Fibroblast of lung (primary cell): ENCODE data around the gene SHANK1. TPM values are rescaled to one million over a fixed set of nuclear protein-coding genes. Genes with fewer than 3 reads are reported as not detected.

Source experiments
- DNase-seq, 2 donors: peaks; one replicate each; pipeline versions ENCODE4 v3.0.0 to v3.0.0-alpha.2; 2010; ENCODE audit warnings: low read depth in 2 of 2
- H2AFZ ChIP-seq: 2 replicates; pipeline ENCODE4 v1.5.1; 2012; ENCODE audit warnings: low read length, control low read depth, inconsistent platforms
- H3K27ac ChIP-seq: 2 replicates; pipeline ENCODE4 v1.5.1; 2011; ENCODE audit warnings: low read length, control low read depth; ENCODE audit not compliant: insufficient read depth
- H3K27me3 ChIP-seq: 2 replicates; pipeline ENCODE4 v1.5.1; 2011; ENCODE audit warnings: mild to moderate bottlenecking, low read length; ENCODE audit not compliant: control insufficient read depth, insufficient read depth
- H3K36me3 ChIP-seq: 2 replicates; pipeline ENCODE4 v1.5.1; 2011; ENCODE audit warnings: low read length; ENCODE audit not compliant: control insufficient read depth, insufficient read depth
- H3K4me1 ChIP-seq: 2 replicates; pipeline ENCODE4 v1.5.1; 2011; ENCODE audit warnings: low read length; ENCODE audit not compliant: control insufficient read depth, insufficient read depth; ENCODE audit errors: extremely low read depth
- H3K4me2 ChIP-seq: 2 replicates; pipeline ENCODE4 v1.5.1; 2011; ENCODE audit warnings: low read length, control low read depth; ENCODE audit not compliant: insufficient read depth; ENCODE audit errors: extremely low read depth
- H3K4me3 ChIP-seq, 4 experiments: fragments of 200-600 bp in 1 of 4; sonication (generic) in 1 of 4; replicated peaks in 1 of 4; 2 replicates each; pipeline ENCODE4 v1.5.1; 2011 to 2016; ENCODE audit warnings: low read length in 4 of 4, low read depth in 3 of 4, mild to moderate bottlenecking in 3 of 4, control low read depth in 2 of 4, inconsistent platforms in 1 of 4, mixed read lengths in 1 of 4; ENCODE audit not compliant: insufficient read depth in 1 of 4; ENCODE audit errors: control extremely low read depth in 1 of 4
- H3K79me2 ChIP-seq: 2 replicates; pipeline ENCODE4 v1.5.1; 2012; ENCODE audit warnings: mild to moderate bottlenecking, low read length, inconsistent platforms; ENCODE audit not compliant: control insufficient read depth, insufficient read depth
- H3K9ac ChIP-seq: 2 replicates; pipeline ENCODE4 v1.5.1; 2011; ENCODE audit warnings: mild to moderate bottlenecking, low read length, control low read depth; ENCODE audit not compliant: insufficient read depth
- H3K9me3 ChIP-seq: 2 replicates; pipeline ENCODE4 v1.5.1; 2012; ENCODE audit warnings: low read depth, low read length; ENCODE audit not compliant: control insufficient read depth, insufficient read depth
- H4K20me1 ChIP-seq: 2 replicates; pipeline ENCODE4 v1.5.1; 2011; ENCODE audit warnings: low read length; ENCODE audit not compliant: control insufficient read depth, insufficient read depth; ENCODE audit errors: extremely low read depth
- EZH2 ChIP-seq: IDR thresholded peaks from 2 replicates; pipeline ENCODE4 v1.5.1; 2012; ENCODE audit warnings: low read length, control low read depth, mild to moderate bottlenecking; ENCODE audit errors: missing control alignments
- polyA plus RNA-seq, 2 donors: library from polyadenylated mRNA; depleted of rRNA in 1 of 2; stranded (reverse) in 1 of 2; unstranded in 1 of 2; fragments of >200 nt; gene quantifications; 2 replicates each; pipeline ENCODE4 v1.2.1, GENCODE V29; 2011 to 2012; ENCODE audit warnings: missing spikeins in 1 of 2
- total RNA-seq: library from RNA; depleted of rRNA; stranded (reverse); fragments of >200 nt; gene quantifications from 2 replicates; pipeline ENCODE4 v1.2.1, GENCODE V29; 2014
- TF ChIP-seq, protein P1 (sequence below), 2 donors: IDR thresholded peaks in 1 of 2; conservative IDR thresholded peaks in 1 of 2; 1 replicate in 1 of 2; 2 replicates in 1 of 2; pipeline ENCODE4 v1.5.1; 2011 to 2012; ENCODE audit warnings: low read length in 2 of 2, control low read depth in 1 of 2, inconsistent platforms in 1 of 2, low read depth in 1 of 2, mild to moderate bottlenecking in 1 of 2

The SHANK1 gene
- total and polyA plus RNA-seq, 2 donors (not counting 1 experiment from before 2014, with no cell fraction given), result 1.4 to 7.9 TPM

DNA sequence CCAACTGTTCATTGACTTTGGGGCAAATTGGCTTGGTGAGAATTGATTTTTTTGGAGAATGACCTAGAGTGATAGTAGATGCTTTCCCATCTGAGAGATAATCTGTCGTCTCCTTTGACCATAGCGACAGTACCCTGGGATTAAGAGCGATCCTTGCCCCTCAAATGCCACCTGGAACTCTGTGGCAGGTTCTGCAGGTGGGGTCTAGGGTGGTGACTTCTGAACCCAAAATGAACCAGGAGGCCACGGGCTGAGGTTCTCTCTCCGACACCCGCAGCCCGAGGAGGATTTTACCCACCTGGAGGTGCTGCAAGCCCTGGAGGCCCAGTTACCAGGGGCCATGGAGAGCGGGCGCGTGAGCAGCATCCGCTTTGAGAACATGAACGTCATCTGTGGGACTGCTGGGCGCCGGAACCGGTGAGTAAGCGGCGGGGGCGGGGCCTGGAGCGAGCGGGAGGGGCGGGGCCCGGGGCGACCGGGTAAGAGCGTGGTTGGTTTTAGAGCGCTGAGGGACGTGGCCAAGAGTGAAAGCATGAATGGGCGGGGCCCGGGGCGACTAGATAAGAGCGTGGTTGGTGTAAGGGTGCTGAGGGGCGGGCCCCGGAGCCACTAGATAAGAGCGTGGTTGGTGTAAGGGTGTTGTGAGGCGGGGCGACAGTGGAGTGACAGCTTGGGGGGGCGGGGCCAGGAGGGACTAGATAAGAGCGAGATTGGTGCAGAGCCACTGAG is 61.7 kb downstream of the SHANK1 start:
- Histone ChIP-seq H3K36me3 (no peaks in the 10 kb centered on the region), H3K79me2 (no peaks in the 10 kb centered on the region), H4K20me1 (no peaks in the 10 kb centered on the region), H3K4me2 (peak overlapping the region; percentile 75), H3K27ac (peak overlapping the region; percentile 19), H3K4me1 (peaks cover 3% of the 10 kb centered on the region), H3K4me3 (peak overlapping the region in 2 of 4 experiments; percentile 10 to 46), H3K9ac (no peak overlapping the region), H3K9me3 (no peaks in the 10 kb centered on the region), H2AFZ (peak overlapping the region; percentile 41), H3K27me3 (no peaks in the 10 kb centered on the region)
- no peak for TF ChIP-seq EZH2
- TF ChIP-seq, protein P1, sequence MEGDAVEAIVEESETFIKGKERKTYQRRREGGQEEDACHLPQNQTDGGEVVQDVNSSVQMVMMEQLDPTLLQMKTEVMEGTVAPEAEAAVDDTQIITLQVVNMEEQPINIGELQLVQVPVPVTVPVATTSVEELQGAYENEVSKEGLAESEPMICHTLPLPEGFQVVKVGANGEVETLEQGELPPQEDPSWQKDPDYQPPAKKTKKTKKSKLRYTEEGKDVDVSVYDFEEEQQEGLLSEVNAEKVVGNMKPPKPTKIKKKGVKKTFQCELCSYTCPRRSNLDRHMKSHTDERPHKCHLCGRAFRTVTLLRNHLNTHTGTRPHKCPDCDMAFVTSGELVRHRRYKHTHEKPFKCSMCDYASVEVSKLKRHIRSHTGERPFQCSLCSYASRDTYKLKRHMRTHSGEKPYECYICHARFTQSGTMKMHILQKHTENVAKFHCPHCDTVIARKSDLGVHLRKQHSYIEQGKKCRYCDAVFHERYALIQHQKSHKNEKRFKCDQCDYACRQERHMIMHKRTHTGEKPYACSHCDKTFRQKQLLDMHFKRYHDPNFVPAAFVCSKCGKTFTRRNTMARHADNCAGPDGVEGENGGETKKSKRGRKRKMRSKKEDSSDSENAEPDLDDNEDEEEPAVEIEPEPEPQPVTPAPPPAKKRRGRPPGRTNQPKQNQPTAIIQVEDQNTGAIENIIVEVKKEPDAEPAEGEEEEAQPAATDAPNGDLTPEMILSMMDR (conservative IDR thresholded peaks at IDR 0.05 in 1 of 2, IDR thresholded peaks at IDR 0.05 in 1 of 2; ENCODE audit: low read depth in 1 of 2, low read length in 2 of 2), result no peak
- DNase-seq, result peak; percentile 85 to 86

- Histone ChIP-seq H3K36me3 (no peaks in the 10 kb centered on the region), H4K20me1 (no peaks in the 10 kb centered on the region), H2AFZ (no peak overlapping the region), H3K9ac (no peak overlapping the region), H3K79me2 (no peaks in the 10 kb centered on the region), H3K27me3 (no peaks in the 10 kb centered on the region), H3K4me2 (no peak overlapping the region), H3K27ac (no peak overlapping the region), H3K9me3 (no peaks in the 10 kb centered on the region), H3K4me1 (peaks cover 3% of the 10 kb centered on the region), H3K4me3 (no peak overlapping the region)
- TF ChIP-seq, protein P1 (conservative IDR thresholded peaks at IDR 0.05 in 1 of 2, IDR thresholded peaks at IDR 0.05 in 1 of 2; ENCODE audit: low read depth in 1 of 2, low read length in 2 of 2), result no peak
- DNase-seq, result no peak
Measured at GRCh38 chr19:50657222-50657669, 62.4 kb downstream of the SHANK1 start.

DNA sequence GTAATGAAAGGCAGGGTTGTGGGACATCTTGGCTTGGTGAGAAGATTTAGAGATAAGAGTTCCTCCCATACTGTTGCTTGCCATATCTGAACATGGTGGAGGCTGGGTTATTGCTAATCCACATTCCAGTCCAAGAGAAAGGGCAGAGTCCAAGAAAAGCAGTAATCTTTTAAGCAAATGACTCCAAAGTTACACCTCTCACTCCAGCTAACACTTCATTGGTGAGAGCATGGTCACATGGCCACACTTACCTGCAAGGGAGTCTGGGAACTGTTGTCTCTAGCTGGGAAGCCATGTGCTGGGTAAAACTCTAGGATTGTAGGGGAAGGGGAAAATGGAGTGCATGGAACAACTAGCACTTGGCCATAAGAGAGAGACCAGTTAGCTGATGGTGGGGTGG is 64.7 kb downstream of the SHANK1 start:
- H3K4me2 ChIP-seq, result no peak overlapping the region
- H3K4me3 ChIP-seq, result no peak overlapping the region
- H3K9me3 ChIP-seq, result no peaks in the 10 kb centered on the region
- no peak overlapping the region for H2AFZ ChIP-seq
- DNase-seq, result no peak
- TF ChIP-seq, protein P1 (conservative IDR thresholded peaks at IDR 0.05 in 1 of 2, IDR thresholded peaks at IDR 0.05 in 1 of 2; ENCODE audit: low read depth in 1 of 2, low read length in 2 of 2), result no peak
- TF ChIP-seq EZH2, result no peak
- no peaks in the 10 kb centered on the region for H3K36me3 ChIP-seq
- H3K4me1 ChIP-seq, result peaks cover 3% of the 10 kb centered on the region
- no peaks in the 10 kb centered on the region for H4K20me1 ChIP-seq
- no peak overlapping the region for H3K27ac ChIP-seq
- no peaks in the 10 kb centered on the region for H3K27me3 ChIP-seq
- no peak overlapping the region for H3K9ac ChIP-seq
- no peaks in the 10 kb centered on the region for H3K79me2 ChIP-seq
